Osteocyte (in vitro differentiated cells): ENCODE results near the gene SLC1A3. TPM values are rescaled to one million over a fixed set of nuclear protein-coding genes. Genes with fewer than 3 reads are reported as not detected.

ENCODE experiments used
- DNase-seq: peaks from one replicate; pipeline ENCODE4 v3.0.0; 2021; ENCODE audit warnings: mixed read lengths; ENCODE audit not compliant: unreplicated experiment; ENCODE audit errors: extremely low spot score
- H3K27ac Mint-ChIP-seq: one replicate; pipeline ENCODE4 v1.8.0; 2021; ENCODE audit warnings: mild to moderate bottlenecking, mixed read lengths; ENCODE audit not compliant: unreplicated experiment
- H3K27me3 Mint-ChIP-seq: one replicate; pipeline ENCODE4 v1.8.0; 2021; ENCODE audit warnings: mixed read lengths; ENCODE audit not compliant: unreplicated experiment
- H3K36me3 Mint-ChIP-seq: one replicate; pipeline ENCODE4 v1.8.0; 2021; ENCODE audit warnings: mixed read lengths; ENCODE audit not compliant: unreplicated experiment
- H3K4me1 Mint-ChIP-seq: one replicate; pipeline ENCODE4 v1.8.0; 2021; ENCODE audit warnings: mixed read lengths; ENCODE audit not compliant: unreplicated experiment
- H3K4me3 Mint-ChIP-seq: one replicate; pipeline ENCODE4 v1.8.0; 2021; ENCODE audit warnings: mild to moderate bottlenecking, moderate library complexity, mixed read lengths; ENCODE audit not compliant: unreplicated experiment
- H3K9me3 Mint-ChIP-seq: one replicate; pipeline ENCODE4 v1.8.0; 2021; ENCODE audit warnings: mixed read lengths; ENCODE audit not compliant: unreplicated experiment
- total RNA-seq: library from RNA; stranded (reverse); gene quantifications from 2 replicates; pipeline ENCODE4 v1.2.1, GENCODE V29; 2021
- TF ChIP-seq, protein P1 (sequence below): fragments of 200-600 bp; sonication (generic); IDR thresholded peaks from 2 replicates; pipeline ENCODE4 v1.5.0; 2021; ENCODE audit warnings: antibody characterized with exemption, mild to moderate bottlenecking, moderate library complexity

Gene SLC1A3
- total RNA-seq, 1 donor from 2014 or later = 19.9 TPM

DNA sequence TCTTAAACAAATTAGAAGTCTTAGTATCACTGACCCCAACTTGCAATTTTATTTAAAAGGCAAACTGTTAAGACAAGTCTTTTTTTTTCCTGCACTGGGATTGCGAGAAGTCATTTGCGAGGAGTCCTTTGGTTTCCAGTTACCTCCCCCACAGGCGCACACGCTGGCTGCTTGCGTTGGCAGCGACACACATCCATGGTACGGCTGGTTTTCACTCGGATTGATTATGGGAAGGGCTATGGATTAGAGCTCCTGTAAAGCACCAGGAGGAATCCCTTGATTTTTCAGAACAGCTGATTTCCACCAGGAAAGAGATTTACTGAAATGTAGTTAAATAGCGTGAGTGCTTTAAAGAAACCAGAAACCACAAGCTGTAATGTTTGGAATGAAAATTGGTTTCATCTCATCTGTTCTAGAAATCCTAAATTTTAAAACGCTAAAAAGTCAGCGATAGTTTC, 737 bp downstream of the SLC1A3 start:
- Mint-ChIP-seq H3K9me3 (peaks cover 5% of the 10 kb centered on the region), H3K4me1 (peaks cover 31% of the 10 kb centered on the region), H3K36me3 (peaks cover 12% of the 10 kb centered on the region), H3K27me3 (peaks cover 29% of the 10 kb centered on the region), H3K4me3 (peak overlapping the region; percentile 91), H3K27ac (peak overlapping the region; percentile 55)
- no peak for DNase-seq
- TF ChIP-seq, protein P1, sequence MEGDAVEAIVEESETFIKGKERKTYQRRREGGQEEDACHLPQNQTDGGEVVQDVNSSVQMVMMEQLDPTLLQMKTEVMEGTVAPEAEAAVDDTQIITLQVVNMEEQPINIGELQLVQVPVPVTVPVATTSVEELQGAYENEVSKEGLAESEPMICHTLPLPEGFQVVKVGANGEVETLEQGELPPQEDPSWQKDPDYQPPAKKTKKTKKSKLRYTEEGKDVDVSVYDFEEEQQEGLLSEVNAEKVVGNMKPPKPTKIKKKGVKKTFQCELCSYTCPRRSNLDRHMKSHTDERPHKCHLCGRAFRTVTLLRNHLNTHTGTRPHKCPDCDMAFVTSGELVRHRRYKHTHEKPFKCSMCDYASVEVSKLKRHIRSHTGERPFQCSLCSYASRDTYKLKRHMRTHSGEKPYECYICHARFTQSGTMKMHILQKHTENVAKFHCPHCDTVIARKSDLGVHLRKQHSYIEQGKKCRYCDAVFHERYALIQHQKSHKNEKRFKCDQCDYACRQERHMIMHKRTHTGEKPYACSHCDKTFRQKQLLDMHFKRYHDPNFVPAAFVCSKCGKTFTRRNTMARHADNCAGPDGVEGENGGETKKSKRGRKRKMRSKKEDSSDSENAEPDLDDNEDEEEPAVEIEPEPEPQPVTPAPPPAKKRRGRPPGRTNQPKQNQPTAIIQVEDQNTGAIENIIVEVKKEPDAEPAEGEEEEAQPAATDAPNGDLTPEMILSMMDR = no peak

DNA sequence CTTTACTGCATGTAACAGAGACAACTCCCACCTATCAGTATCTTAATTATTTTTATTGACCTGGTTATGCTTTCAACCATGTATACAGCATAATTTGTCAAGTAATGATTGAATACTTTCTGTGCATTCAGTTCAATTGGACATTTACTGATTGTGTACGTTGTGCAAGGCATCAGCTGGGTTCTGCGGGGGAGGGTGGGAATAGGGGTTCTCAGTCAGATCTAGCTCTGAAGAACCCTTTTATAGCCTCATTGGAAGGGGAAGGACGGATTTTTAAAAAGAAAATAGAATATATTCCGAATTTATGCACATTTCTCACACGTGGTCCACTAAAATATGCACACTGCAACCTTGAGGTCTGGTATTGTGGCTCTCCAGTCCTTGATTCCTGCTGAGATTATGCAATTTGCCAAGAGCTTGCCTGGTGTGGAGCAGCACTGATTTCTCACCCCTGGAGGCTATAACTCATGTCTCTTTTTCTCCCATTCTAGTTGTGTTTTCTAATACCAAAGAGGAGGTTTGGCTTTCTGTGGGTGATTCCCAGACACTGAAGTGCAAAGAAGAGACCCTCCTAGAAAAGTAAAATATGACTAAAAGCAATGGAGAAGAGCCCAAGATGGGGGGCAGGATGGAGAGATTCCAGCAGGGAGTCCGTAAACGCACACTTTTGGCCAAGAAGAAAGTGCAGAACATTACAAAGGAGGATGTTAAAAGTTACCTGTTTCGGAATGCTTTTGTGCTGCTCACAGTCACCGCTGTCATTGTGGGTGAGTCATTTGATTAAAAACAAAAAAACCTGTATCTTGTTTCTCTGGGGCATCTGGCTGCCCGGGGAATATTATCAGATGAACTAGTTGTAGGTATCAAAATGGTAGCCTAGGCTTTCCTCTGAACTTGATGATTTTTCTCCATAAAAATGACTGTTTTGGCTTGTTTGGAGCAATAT, 1.7 kb downstream of the SLC1A3 start:
- peaks cover 17% of the 10 kb centered on the region for H3K36me3 Mint-ChIP-seq
- H3K4me1 Mint-ChIP-seq = peaks cover 31% of the 10 kb centered on the region
- peaks cover 5% of the 10 kb centered on the region for H3K9me3 Mint-ChIP-seq
- peak overlapping the region; percentile 61 for H3K27ac Mint-ChIP-seq
- TF ChIP-seq, protein P1 = no peak
- DNase-seq = no peak
- peak overlapping the region; percentile 91 for H3K4me3 Mint-ChIP-seq
- H3K27me3 Mint-ChIP-seq = peaks cover 33% of the 10 kb centered on the region

DNA sequence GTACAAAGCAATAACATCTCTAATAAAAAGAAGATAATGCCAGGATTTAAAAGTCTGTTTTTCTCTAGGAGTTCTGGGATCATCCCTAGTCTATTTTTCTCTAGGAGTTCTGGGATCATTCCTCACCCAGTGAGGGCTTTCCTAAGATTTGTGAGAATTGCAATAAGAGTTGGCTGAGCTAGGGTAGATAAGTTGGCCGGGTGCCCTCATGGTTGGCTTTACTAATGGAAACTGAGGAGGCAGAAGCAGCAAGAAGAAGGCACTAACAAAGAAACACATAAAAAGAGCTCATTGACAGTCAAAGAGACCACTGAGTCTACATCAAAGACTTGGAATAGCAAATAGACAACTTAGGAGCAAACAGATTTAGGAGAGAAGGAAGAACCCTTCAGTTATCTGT, 4.2 kb downstream of the SLC1A3 start:
- no peak for DNase-seq
- Mint-ChIP-seq H3K27ac (no peak overlapping the region), H3K4me1 (peaks cover 31% of the 10 kb centered on the region), H3K36me3 (peaks cover 17% of the 10 kb centered on the region), H3K27me3 (peaks cover 32% of the 10 kb centered on the region), H3K4me3 (no peak overlapping the region), H3K9me3 (peaks cover 5% of the 10 kb centered on the region)
- TF ChIP-seq, protein P1 = no peak

DNA sequence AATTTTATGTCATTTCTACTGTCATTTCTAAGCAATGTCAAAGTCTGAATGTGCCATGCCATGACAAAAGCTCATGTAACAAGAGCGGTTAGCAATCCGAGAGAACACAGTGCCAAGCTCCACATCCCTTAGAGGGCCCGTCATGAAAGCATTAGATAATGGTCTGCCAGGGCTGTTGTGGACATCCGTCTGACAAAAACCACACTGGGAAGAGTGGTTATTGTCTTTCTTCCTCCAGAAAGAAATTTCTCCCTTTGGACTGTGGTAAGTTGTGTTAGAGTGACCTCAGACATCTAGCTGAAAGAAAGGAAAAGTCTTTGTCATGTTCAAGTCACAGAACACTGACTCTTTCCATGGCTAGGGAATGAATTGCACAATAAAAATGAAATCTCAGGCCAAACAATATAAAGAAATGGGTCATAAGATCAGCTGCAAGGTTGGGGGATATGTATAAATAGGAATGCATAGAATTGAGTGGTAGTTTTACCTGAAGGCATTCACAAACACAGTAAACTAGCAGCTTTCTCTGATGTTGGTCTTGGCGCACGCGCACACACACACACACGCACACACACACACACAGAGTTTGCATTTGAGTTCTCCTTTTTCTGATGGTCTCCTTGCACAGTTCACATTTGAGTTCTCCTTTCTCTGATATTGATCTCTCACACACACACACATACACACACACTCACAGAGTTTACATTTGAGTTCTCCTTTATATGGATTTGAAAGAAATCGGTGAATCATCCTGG, 5.3 kb downstream of the SLC1A3 start:
- H3K9me3 Mint-ChIP-seq = peaks cover 5% of the 10 kb centered on the region
- peaks cover 17% of the 10 kb centered on the region for H3K36me3 Mint-ChIP-seq
- DNase-seq = no peak
- peaks cover 32% of the 10 kb centered on the region for H3K27me3 Mint-ChIP-seq
- H3K27ac Mint-ChIP-seq = no peak overlapping the region
- H3K4me1 Mint-ChIP-seq = peaks cover 23% of the 10 kb centered on the region
- H3K4me3 Mint-ChIP-seq = no peak overlapping the region
- TF ChIP-seq, protein P1 = no peak

DNA sequence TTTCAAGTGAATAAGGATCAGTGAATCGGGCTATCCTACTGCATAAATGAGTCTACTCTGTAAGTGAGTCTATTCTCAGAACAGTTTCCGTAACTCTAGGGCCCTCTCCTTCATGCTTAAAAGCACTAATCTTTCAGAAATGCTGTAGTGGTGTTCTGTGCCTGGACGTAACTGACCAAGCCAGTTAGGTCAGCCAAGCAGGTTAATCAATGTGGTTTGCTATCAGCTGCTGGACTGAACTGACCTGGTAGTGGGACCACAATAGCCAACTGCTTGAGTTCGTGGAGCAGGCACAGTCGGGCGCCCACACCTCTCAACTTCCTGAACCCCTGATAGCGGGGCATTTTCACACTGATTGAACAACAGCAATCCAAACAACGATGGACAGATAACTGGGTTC, 6.8 kb downstream of the SLC1A3 start:
- Mint-ChIP-seq H3K36me3 (peaks cover 17% of the 10 kb centered on the region), H3K4me3 (no peak overlapping the region), H3K9me3 (peaks cover 5% of the 10 kb centered on the region), H3K27ac (no peak overlapping the region), H3K4me1 (peaks cover 11% of the 10 kb centered on the region), H3K27me3 (peaks cover 30% of the 10 kb centered on the region)
- no peak for DNase-seq
- TF ChIP-seq, protein P1 = no peak
